Endothelial cell of umbilical vein (primary cell): ENCODE measurements around the gene LRP2. TPM values are rescaled to one million over a fixed set of nuclear protein-coding genes. Genes with fewer than 3 reads are reported as not detected.

Experiments
- BruUV-seq: library from RNA; stranded (reverse); fragments of 400-500 nt; replicated peaks from 2 replicates; lab custom pipeline; 2021; lab: Mats Ljungman, UMichigan
- CTCF ChIA-PET: fragments of 300-600, 350-600 bp; sonication (Branson Sonifier 250); formaldehyde crosslinking; loops from one replicate; lab custom pipeline; 2021; ENCODE audit warnings: antibody characterized with exemption, inconsistent platforms; lab: Charles Lee
- POLR2A ChIA-PET: fragments of 300-600, 350-600 bp; sonication (Branson Sonifier 250); formaldehyde crosslinking; loops from one replicate; lab custom pipeline; 2021; ENCODE audit warnings: antibody characterized with exemption, inconsistent platforms; lab: Charles Lee
- DNase-seq: peaks from one replicate; pipeline ENCODE4 v3.0.0-alpha.2; 2011; ENCODE audit warnings: low read depth, low spot score
- FAIRE-seq: peaks from 2 replicates; lab custom pipeline; 2011; peaks lifted over from hg19 to GRCh38; lab: Jason Lieb, UNC
- H2AFZ ChIP-seq: 2 replicates; pipeline ENCODE4 v1.6.0; 2012; ENCODE audit warnings: low read depth, low read length, control low read depth, inconsistent platforms
- H3K27ac ChIP-seq: 2 replicates; pipeline ENCODE4 v1.5.1; 2011; ENCODE audit warnings: low read depth, mild to moderate bottlenecking, control low read depth, low read length, moderate library complexity; ENCODE audit not compliant: insufficient read depth
- H3K27me3 ChIP-seq, 2 experiments: 2 replicates each; pipeline versions ENCODE4 v1.6.0 to v1.6.1; 2011; ENCODE audit warnings: low read length in 2 of 2, mixed read lengths in 1 of 2; ENCODE audit not compliant: control insufficient read depth in 2 of 2, insufficient read depth in 2 of 2
- H3K36me3 ChIP-seq, 2 experiments: 2 replicates in 1 of 2; 3 replicates in 1 of 2; pipeline ENCODE4 v1.5.1; 2011; ENCODE audit warnings: low read length in 2 of 2, mild to moderate bottlenecking in 1 of 2, moderate library complexity in 1 of 2; ENCODE audit not compliant: control insufficient read depth in 2 of 2, insufficient read depth in 2 of 2; ENCODE audit errors: extremely low read depth in 1 of 2
- H3K4me1 ChIP-seq: 3 replicates; pipeline ENCODE4 v1.5.1; 2011; ENCODE audit warnings: mild to moderate bottlenecking, low read length; ENCODE audit not compliant: control insufficient read depth, insufficient read depth; ENCODE audit errors: extremely low read depth
- H3K4me2 ChIP-seq: 2 replicates; pipeline ENCODE4 v1.6.1; 2011; ENCODE audit warnings: low read length, control low read depth, mixed read lengths; ENCODE audit not compliant: insufficient read depth
- H3K4me3 ChIP-seq, 3 experiments: fragments of 200-600 bp in 1 of 3; sonication (generic), shearing (Covaris generic) in 1 of 3; replicated peaks in 1 of 3; 2 replicates each; pipeline ENCODE4 v1.5.1; 2011 to 2016; ENCODE audit warnings: control low read depth in 3 of 3, low read length in 3 of 3, mild to moderate bottlenecking in 2 of 3, inconsistent platforms in 1 of 3, low read depth in 1 of 3, moderate library complexity in 1 of 3; ENCODE audit not compliant: insufficient read depth in 1 of 3
- H3K79me2 ChIP-seq: 2 replicates; pipeline ENCODE4 v1.6.0; 2012; ENCODE audit warnings: low read length, inconsistent platforms; ENCODE audit not compliant: control insufficient read depth, insufficient read depth
- H3K9ac ChIP-seq: replicated peaks from 2 replicates; pipeline ENCODE3; 2011; ENCODE audit warnings: low read length, control low read depth; ENCODE audit not compliant: insufficient read depth; ENCODE audit errors: extremely low read depth
- H3K9me1 ChIP-seq: replicated peaks from 3 replicates; pipeline ENCODE4 v1.6.0; 2011; ENCODE audit warnings: mild to moderate bottlenecking, low read length; ENCODE audit not compliant: control insufficient read depth, insufficient read depth; ENCODE audit errors: extremely low read depth
- H3K9me3 ChIP-seq: replicated peaks from 2 replicates; pipeline ENCODE4 v1.5.1; 2012; ENCODE audit warnings: low read length, inconsistent platforms; ENCODE audit not compliant: control insufficient read depth, insufficient read depth
- H4K20me1 ChIP-seq: replicated peaks from 2 replicates; pipeline ENCODE3; 2011; ENCODE audit warnings: mild to moderate bottlenecking, low read length; ENCODE audit not compliant: control insufficient read depth, insufficient read depth; ENCODE audit errors: extremely low read depth
- EZH2 ChIP-seq: IDR thresholded peaks from 2 replicates; pipeline ENCODE4 v1.6.1; 2012; ENCODE audit warnings: borderline replicate concordance, low read depth, mild to moderate bottlenecking, moderate library complexity, low read length, inconsistent platforms; ENCODE audit not compliant: severe bottlenecking
- FOS ChIP-seq: IDR thresholded peaks from 2 replicates; pipeline ENCODE4 v1.6.1; 2011; ENCODE audit warnings: mild to moderate bottlenecking, low read length, moderate library complexity, borderline replicate concordance; ENCODE audit not compliant: insufficient read depth
- GATA2 ChIP-seq: IDR thresholded peaks from 2 replicates; pipeline ENCODE4 v1.7.0; 2011; ENCODE audit warnings: low read depth, mild to moderate bottlenecking, moderate library complexity, mixed read lengths, low read length; ENCODE audit not compliant: insufficient read length, insufficient read depth
- JUN ChIP-seq: IDR thresholded peaks from 2 replicates; pipeline ENCODE4 v1.6.1; 2011; ENCODE audit warnings: borderline replicate concordance, low read depth; ENCODE audit not compliant: insufficient read length, insufficient read depth
- MYC ChIP-seq: IDR thresholded peaks from one replicate; pipeline ENCODE4 v1.6.1; 2011; ENCODE audit warnings: mild to moderate bottlenecking, low read depth, low read length
- POLR2A ChIP-seq: IDR thresholded peaks from 2 replicates; pipeline ENCODE4 v1.6.1; 2012; ENCODE audit warnings: low read depth, mild to moderate bottlenecking, control low read depth, low read length
- POLR2AphosphoS5 ChIP-seq: IDR thresholded peaks from 2 replicates; pipeline ENCODE4 v1.6.1; 2012; ENCODE audit warnings: low read depth, mild to moderate bottlenecking, control low read depth, low read length, moderate library complexity; ENCODE audit not compliant: insufficient read depth
- dilution Hi-C: fragments of 300-500 bp; cut with MboI; formaldehyde crosslinking; loops from one replicate; pipeline ENCODE4 v1.15.0; 2019; ENCODE audit warnings: low sequenced_read_pairs; ENCODE audit not compliant: extremely low pct_ligation_motif_present
- intact Hi-C: fragments of 100-400 bp; cut with micrococcal nuclease; formaldehyde crosslinking; loops from one replicate; pipeline ENCODE4 v1.10.0; 2022
- polyA plus RNA-seq, 4 experiments: library from polyadenylated mRNA; depleted of rRNA in 3 of 4; stranded (reverse) in 3 of 4; unstranded in 1 of 4; fragments of >200 nt; gene quantifications; 2 replicates each; pipeline versions ENCODE4 v1.2.1 to v1.2.3, GENCODE V29; 2011 to 2012; ENCODE audit warnings: missing spikeins in 1 of 4
- total RNA-seq: library from RNA; stranded (reverse); gene quantifications from 2 replicates; pipeline ENCODE4 v1.2.3, GENCODE V29; 2021
- TF ChIP-seq, protein P1 (sequence below), 2 donors: IDR thresholded peaks; 1 replicate in 1 of 2; 2 replicates in 1 of 2; pipeline ENCODE4 v1.5.1; 2011; ENCODE audit warnings: low read length in 2 of 2, mild to moderate bottlenecking in 2 of 2, moderate library complexity in 2 of 2, control low read depth in 1 of 2, inconsistent platforms in 1 of 2, low read depth in 1 of 2; ENCODE audit not compliant: insufficient read depth in 1 of 2; ENCODE audit errors: extremely low read depth in 1 of 2
- TF ChIP-seq, protein P2 (sequence below): IDR thresholded peaks from 2 replicates; pipeline ENCODE4 v1.6.1; 2011; ENCODE audit not compliant: insufficient read depth, insufficient read length

LRP2 gene
- total and polyA plus RNA-seq, 2 donors (not counting 3 experiments of a cell fraction or from before 2014, with no cell fraction given): not detected

DNA sequence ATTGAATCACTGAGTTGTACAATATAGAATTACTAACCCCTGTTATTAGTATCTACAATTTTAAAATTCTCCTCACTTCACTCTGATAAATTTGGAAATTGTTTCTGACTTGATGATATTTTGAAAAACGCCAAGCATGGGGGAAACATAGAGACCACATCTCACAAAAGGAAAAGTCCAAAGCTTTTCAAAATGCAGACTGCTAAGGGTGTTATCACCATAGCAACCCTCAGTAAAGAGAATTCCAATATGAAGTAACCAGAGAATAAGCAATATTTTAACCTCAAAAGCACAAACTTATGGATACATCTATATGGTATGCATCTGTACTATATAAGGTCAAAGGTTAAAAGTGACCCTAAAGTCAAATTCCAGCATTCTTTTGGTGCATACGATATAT lies 22.7 kb downstream of the LRP2 start:
- intact Hi-C loops: no loop called here

More for the DNA sequence above, 22.7 kb downstream of the LRP2 start:
- no peak overlapping the region for H3K9ac ChIP-seq
- TF ChIP-seq EZH2 (no peak), MYC (no peak), FOS (no peak), POLR2AphosphoS5 (no peak), POLR2A (no peak), GATA2 (no peak), JUN (no peak)
- TF ChIP-seq, protein P1, sequence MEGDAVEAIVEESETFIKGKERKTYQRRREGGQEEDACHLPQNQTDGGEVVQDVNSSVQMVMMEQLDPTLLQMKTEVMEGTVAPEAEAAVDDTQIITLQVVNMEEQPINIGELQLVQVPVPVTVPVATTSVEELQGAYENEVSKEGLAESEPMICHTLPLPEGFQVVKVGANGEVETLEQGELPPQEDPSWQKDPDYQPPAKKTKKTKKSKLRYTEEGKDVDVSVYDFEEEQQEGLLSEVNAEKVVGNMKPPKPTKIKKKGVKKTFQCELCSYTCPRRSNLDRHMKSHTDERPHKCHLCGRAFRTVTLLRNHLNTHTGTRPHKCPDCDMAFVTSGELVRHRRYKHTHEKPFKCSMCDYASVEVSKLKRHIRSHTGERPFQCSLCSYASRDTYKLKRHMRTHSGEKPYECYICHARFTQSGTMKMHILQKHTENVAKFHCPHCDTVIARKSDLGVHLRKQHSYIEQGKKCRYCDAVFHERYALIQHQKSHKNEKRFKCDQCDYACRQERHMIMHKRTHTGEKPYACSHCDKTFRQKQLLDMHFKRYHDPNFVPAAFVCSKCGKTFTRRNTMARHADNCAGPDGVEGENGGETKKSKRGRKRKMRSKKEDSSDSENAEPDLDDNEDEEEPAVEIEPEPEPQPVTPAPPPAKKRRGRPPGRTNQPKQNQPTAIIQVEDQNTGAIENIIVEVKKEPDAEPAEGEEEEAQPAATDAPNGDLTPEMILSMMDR (IDR thresholded peaks at IDR 0.05; ENCODE audit: extremely low read depth in 1 of 2, insufficient read depth in 1 of 2, low read depth in 1 of 2, low read length in 2 of 2): no peak
- TF ChIP-seq, protein P2, sequence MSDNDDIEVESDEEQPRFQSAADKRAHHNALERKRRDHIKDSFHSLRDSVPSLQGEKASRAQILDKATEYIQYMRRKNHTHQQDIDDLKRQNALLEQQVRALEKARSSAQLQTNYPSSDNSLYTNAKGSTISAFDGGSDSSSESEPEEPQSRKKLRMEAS: no peak
- FAIRE-seq: no peak
- H3K27ac ChIP-seq: no peak overlapping the region
- no peaks in the 10 kb centered on the region for H3K36me3 ChIP-seq
- no peaks in the 10 kb centered on the region for H4K20me1 ChIP-seq
- no peaks in the 10 kb centered on the region for H3K4me1 ChIP-seq
- CTCF ChIA-PET: no interaction called here
- no TSS peak for BruUV-seq
- H3K9me1 ChIP-seq: no peaks in the 10 kb centered on the region
- no peak for DNase-seq
- H3K4me2 ChIP-seq: no peak overlapping the region
- no peaks in the 10 kb centered on the region for H3K9me3 ChIP-seq
- H2AFZ ChIP-seq: no peak overlapping the region
- H3K4me3 ChIP-seq: no peak overlapping the region
- peaks cover 0 to 7% of the 10 kb centered on the region in 2 experiments for H3K27me3 ChIP-seq
- POLR2A ChIA-PET: no interaction called here
- dilution Hi-C loops: no loop called here
- H3K79me2 ChIP-seq: no peaks in the 10 kb centered on the region
